K562 (cell line): Measurements from ENCODE around the gene DLGAP1. TPM values are rescaled to one million over a fixed set of nuclear protein-coding genes. Genes with fewer than 3 reads are reported as not detected.
A peak's percentile ranks its signal among the peaks of the same experiment; 100 is the strongest.

Experiments
- ATAC-seq: fragments of 200-7000 bp; cut with Tn5 transposase; 3 replicates; pipeline ENCODE4 v1.9.1; 2020; ENCODE audit warnings: moderate library complexity
- BruUV-seq: library from RNA; stranded (reverse); fragments of 400-500 nt; replicated peaks from 2 replicates; lab custom pipeline; 2021; lab: Mats Ljungman, UMichigan
- CTCF ChIA-PET: fragments of 300-600 bp; formaldehyde crosslinking; extraction: SDS; loops from one replicate; lab custom pipeline; 2021; ENCODE audit warnings: low intra/inter-chr PET ratio; lab: Yijun Ruan, JAX
- POLR2A ChIA-PET: fragments of 300-600, 350-650 bp; sonication (Branson Sonifier 250); formaldehyde crosslinking; extraction: SDS; loops from one replicate; lab custom pipeline; 2021; ENCODE audit warnings: antibody characterized with exemption, inconsistent platforms; lab: Yijun Ruan, JAX
- DNase-seq, 4 experiments: peaks; one replicate each; pipeline versions ENCODE4 v3.0.0 to v3.0.0-alpha.2; 2011 to 2018; ENCODE audit warnings: low spot score in 3 of 4, mixed read lengths in 3 of 4; ENCODE audit errors: extremely low read depth in 1 of 4
- FAIRE-seq: peaks from 2 replicates; lab custom pipeline; 2011; peaks lifted over from hg19 to GRCh38; lab: Jason Lieb, UNC
- H2AFZ ChIP-seq: 2 replicates; pipeline ENCODE4 v1.6.0; 2011; ENCODE audit warnings: low read depth, low read length, control low read depth, inconsistent platforms
- H3K27ac ChIP-seq: fragments of 200-600 bp; 3 replicates; pipeline ENCODE4 v1.8.0; 2011; ENCODE audit warnings: low read depth, mild to moderate bottlenecking, control low read depth, inconsistent platforms, low read length, moderate library complexity, mixed read lengths; ENCODE audit errors: extremely low read depth
- H3K27me3 ChIP-seq, 2 experiments: fragments of 300-600 bp in 1 of 2; 2 replicates in 1 of 2; 3 replicates in 1 of 2; pipeline versions ENCODE4 v1.6.0 to v1.8.0; 2011; ENCODE audit warnings: inconsistent platforms in 2 of 2, low read length in 2 of 2, mild to moderate bottlenecking in 1 of 2, mixed read lengths in 1 of 2, moderate library complexity in 1 of 2; ENCODE audit not compliant: control insufficient read depth in 2 of 2, insufficient read depth in 2 of 2
- H3K36me3 ChIP-seq: fragments of 300-600 bp; 3 replicates; pipeline ENCODE4 v1.8.0; 2011; ENCODE audit warnings: mild to moderate bottlenecking, low read length, inconsistent platforms; ENCODE audit not compliant: control insufficient read depth, insufficient read depth
- H3K4me1 ChIP-seq, 2 experiments: fragments of 200-600 bp in 1 of 2; replicated peaks in 1 of 2; 2 replicates in 1 of 2; 3 replicates in 1 of 2; pipeline versions ENCODE4 v1.5.1 to v1.8.0; 2011; ENCODE audit warnings: inconsistent platforms in 2 of 2, low read length in 2 of 2, mild to moderate bottlenecking in 1 of 2, mixed read lengths in 1 of 2, moderate library complexity in 1 of 2; ENCODE audit not compliant: control insufficient read depth in 2 of 2, insufficient read depth in 2 of 2
- H3K4me2 ChIP-seq: 2 replicates; pipeline ENCODE4 v1.6.1; 2011; ENCODE audit warnings: low read length, control low read depth, inconsistent platforms, mixed read lengths; ENCODE audit not compliant: insufficient read depth
- H3K4me3 ChIP-seq: fragments of 200-600 bp; sonication (generic), shearing (Covaris generic); 2 replicates; pipeline ENCODE4 v1.5.1; 2016; ENCODE audit warnings: control low read depth, inconsistent platforms
- H3K79me2 ChIP-seq: fragments of 200-600 bp; 3 replicates; pipeline ENCODE4 v1.8.0; 2011; ENCODE audit warnings: low read length, inconsistent platforms; ENCODE audit not compliant: control insufficient read depth, insufficient read depth
- H3K9ac ChIP-seq, 2 experiments: 2 replicates each; pipeline versions ENCODE4 v1.6.0 to v1.6.1; 2011; ENCODE audit warnings: low read depth in 2 of 2, low read length in 2 of 2, control low read depth in 1 of 2, inconsistent platforms in 1 of 2, mild to moderate bottlenecking in 1 of 2, mixed read lengths in 1 of 2; ENCODE audit not compliant: insufficient read depth in 1 of 2
- H3K9me1 ChIP-seq: one replicate; pipeline ENCODE4 v1.6.0; 2011; ENCODE audit warnings: inconsistent platforms, mild to moderate bottlenecking, low read length, moderate library complexity; ENCODE audit not compliant: control insufficient read depth, insufficient read depth
- H3K9me3 ChIP-seq: replicated peaks from 2 replicates; pipeline ENCODE4 v1.5.1; 2011; ENCODE audit warnings: low read depth, low read length, inconsistent platforms; ENCODE audit not compliant: control insufficient read depth, insufficient read depth
- H4K20me1 ChIP-seq: replicated peaks from 2 replicates; pipeline ENCODE4 v1.6.1; 2011; ENCODE audit warnings: low read length, inconsistent platforms, mixed read lengths; ENCODE audit not compliant: control insufficient read depth, insufficient read depth
- ELF2 ChIP-seq: fragments of 250-450 bp; sonication (Bioruptor Pico); IDR thresholded peaks from 2 replicates; pipeline ENCODE4 v1.5.0; 2021; ENCODE audit warnings: mild to moderate bottlenecking
- ILK ChIP-seq: fragments of 450-650 bp; IDR thresholded peaks from 2 replicates; pipeline ENCODE4 v1.6.1; 2016; ENCODE audit warnings: missing genetic modification characterization, low read depth, mild to moderate bottlenecking, missing compliant biosample characterization, moderate library complexity, borderline replicate concordance
- KAT2B ChIP-seq: IDR thresholded peaks from one replicate; pipeline ENCODE4 v1.6.1; 2012; ENCODE audit warnings: low read depth, mild to moderate bottlenecking, control low read depth, inconsistent platforms, low read length, moderate library complexity
- NFE2 ChIP-seq: IDR thresholded peaks from 2 replicates; pipeline ENCODE4 v1.6.1; 2014; ENCODE audit warnings: antibody characterized with exemption, low read depth
- YBX1 ChIP-seq: fragments of 450-650 bp; IDR thresholded peaks from 2 replicates; pipeline ENCODE4 v1.7.1; 2016; ENCODE audit warnings: mild to moderate bottlenecking
- ZNF134 ChIP-seq: fragments of 250-450 bp; sonication (Bioruptor Pico); conservative IDR thresholded peaks from 2 replicates; pipeline ENCODE4 v1.4.0; 2020
- ZNF436 ChIP-seq: fragments of 250-450, 450-650 bp; sonication (Bioruptor Pico); formaldehyde crosslinking; IDR thresholded peaks from 2 replicates; pipeline ENCODE4 v1.7.0; 2020; ENCODE audit warnings: mild to moderate bottlenecking
- WGBS: fragments of 100-300 bp; shearing (Covaris generic); methylation state at CpG from one replicate; pipeline ENCODE4 v1.1.6; 2016; ENCODE audit warnings: low coverage, mixed read lengths; ENCODE audit not compliant: insufficient coverage; ENCODE audit errors: missing lambda C conversion rate; 5-methylcytosine and 5-hydroxymethylcytosine counted together
- in situ Hi-C: fragments of 300-500 bp; cut with MboI; formaldehyde crosslinking; loops from 4 replicates; pipeline ENCODE4 v1.15.0; 2018; ENCODE audit warnings: inconsistent platforms, mixed read lengths
- intact Hi-C: fragments of 100-400 bp; cut with micrococcal nuclease; formaldehyde crosslinking; loops from 2 replicates; pipeline ENCODE4 v1.14.2; 2022
- polyA plus RNA-seq, 8 experiments: library from polyadenylated mRNA; depleted of rRNA in 4 of 8; stranded (reverse) in 5 of 8; unstranded in 3 of 8; fragments of >200 nt; fragmentation: Nextera tagmentation in 2 of 8; fragmentation: Illumina TruSeq in 1 of 8; extraction: Ambion mirVana in 2 of 8; extraction: Trizol in 1 of 8; gene quantifications; 2 replicates each; pipeline versions ENCODE4 v1.2.1 to v1.2.3, GENCODE V29; 2011 to 2014; ENCODE audit warnings: inconsistent platforms in 1 of 8, missing spikeins in 1 of 8
- total RNA-seq, 7 experiments: library from RNA; depleted of rRNA in 6 of 7; stranded (reverse); fragments of >200 nt in 6 of 7; fragmentation: Illumina TruSeq in 2 of 7; extraction: Trizol in 2 of 7; gene quantifications; 2 replicates each; pipeline versions ENCODE4 v1.2.1 to v1.2.3, GENCODE V29; 2011 to 2021; ENCODE audit warnings: low replicate concordance in 1 of 7

DLGAP1 gene
- total and polyA plus RNA-seq, 9 of the 15 experiments (the other 6 are each of a cell fraction or from before 2014, with no cell fraction given) = 0.04 to 0.22 (median 0.08) TPM

DNA sequence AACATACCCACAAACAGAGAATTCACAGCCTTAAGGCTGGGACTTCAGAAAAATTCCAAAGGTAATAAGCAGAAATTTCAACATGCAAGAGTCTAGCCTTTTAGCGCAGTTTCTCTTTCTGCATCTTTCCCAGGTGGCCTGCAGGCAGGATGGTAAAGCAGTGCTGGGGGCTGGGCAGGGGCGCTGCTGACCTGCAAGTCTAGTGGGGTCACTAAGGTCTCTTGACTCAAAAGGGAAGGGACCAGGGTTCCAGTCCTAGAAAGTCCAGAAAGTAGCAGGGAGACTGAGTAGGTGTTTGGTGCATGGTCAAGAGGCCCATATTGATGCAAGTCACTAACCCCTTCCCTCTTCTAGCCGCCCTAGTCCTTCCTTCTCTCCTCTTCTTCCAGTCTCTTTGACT is 835.9 kb downstream of the DLGAP1 start:
- peak overlapping the region in 1 of 2 experiments; percentile 18; a peak in 1 of 4 replicates for H3K9ac ChIP-seq
- H3K27ac ChIP-seq = peak overlapping the region; percentile 15; the same call in 1 of the 3 replicates
- peaks cover 17% of the 10 kb centered on the region for H3K79me2 ChIP-seq
- intact Hi-C loops = no loop called here
- H3K9me3 ChIP-seq = no peaks in the 10 kb centered on the region; the same call in 1 of the 2 replicates
- no peak overlapping the region for H3K4me2 ChIP-seq
- in situ Hi-C loops = no loop called here
- 79% methylated on average over 3 of the region's 3 CpGs for WGBS
- no peaks in the 10 kb centered on the region for H3K27me3 ChIP-seq
- no TSS peak for BruUV-seq
- no peaks in the 10 kb centered on the region for H4K20me1 ChIP-seq
- ChIA-PET POLR2A (interaction anchor here (0.6 to 2.8 kb wide), 4 partner anchors 11 to 369 kb away, joined by 3 to 10 read pairs (median 4); no protein-coding TSS in a partner anchor), CTCF (interaction anchor here (0.7 kb wide), 1 partner anchor 30 kb away, joined by 5 read pairs; no protein-coding TSS in a partner anchor)
- no peak for FAIRE-seq
- H2AFZ ChIP-seq = peak overlapping the region; percentile 1; the same call in 1 of the 2 replicates
- TF ChIP-seq ELF2 (CRISPR knock-in tag) = no peak
- TF ChIP-seq KAT2B = no peak
- TF ChIP-seq ILK (tag) = no peak
- TF ChIP-seq YBX1 = no peak
- TF ChIP-seq ZNF436 (CRISPR knock-in tag) = no peak
- TF ChIP-seq ZNF134 (CRISPR knock-in tag) = no peak
- no peak for TF ChIP-seq NFE2
- peak in 1 of 4 experiments; percentile 8 for DNase-seq
- H3K4me1 ChIP-seq = peaks cover 57 to 72% of the 10 kb centered on the region in 2 experiments
- H3K4me3 ChIP-seq = no peak overlapping the region
- no peaks in the 10 kb centered on the region for H3K9me1 ChIP-seq
- no peak for ATAC-seq
- H3K36me3 ChIP-seq = no peaks in the 10 kb centered on the region
